ENCODE measurements around the gene SPDEF.

Gene SPDEF

GRCh38 chr6:34562350-34562749 is 6.2 kb upstream of the SPDEF start:
- DNase-seq = no peak

GRCh38 chr6:34561227-34561530 is 5.0 kb upstream of the SPDEF start:
- DNase-seq = no peak

DNA sequence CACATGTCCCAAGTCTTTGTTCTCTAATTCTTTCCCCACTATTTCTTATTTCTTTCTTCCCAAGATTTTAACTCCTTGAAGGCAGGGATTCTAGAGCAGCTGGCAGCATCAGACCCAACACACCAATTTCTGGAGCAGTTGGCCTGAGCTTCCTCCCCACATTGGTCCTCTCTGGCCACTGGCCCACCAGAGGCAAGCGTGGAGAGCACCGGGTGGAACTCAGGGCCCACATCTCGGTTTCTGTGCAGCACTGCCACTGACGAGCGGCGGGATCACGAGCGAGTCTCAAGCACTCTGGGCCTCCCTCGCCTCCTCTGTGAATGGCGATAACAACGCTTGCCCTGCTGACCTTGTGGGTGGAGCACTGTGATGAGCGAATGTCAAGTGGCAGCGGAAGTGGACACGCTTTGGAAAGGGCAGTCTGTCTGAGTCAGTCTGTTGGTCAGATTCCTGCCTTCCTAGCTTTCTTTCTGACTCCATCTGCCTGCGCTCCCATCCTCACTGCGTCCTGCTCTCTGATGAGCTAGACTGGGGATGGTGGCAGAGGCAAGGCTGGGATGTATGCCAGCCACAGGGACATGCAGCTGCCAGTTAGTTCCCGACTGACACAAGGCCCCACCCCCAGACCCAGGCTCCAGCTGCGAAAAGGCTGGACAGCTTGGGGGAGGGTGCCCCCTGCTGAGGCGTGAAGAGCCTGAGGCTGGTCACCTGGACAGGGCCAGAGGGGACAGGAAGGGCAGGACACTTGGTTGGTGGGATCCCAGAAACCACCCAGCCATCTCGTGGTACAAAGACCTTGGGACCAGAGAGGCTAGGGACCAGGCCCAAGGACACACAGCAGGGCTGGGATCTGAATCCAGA is 4.5 kb upstream of the SPDEF start:
- DNase-seq = no peak

DNA sequence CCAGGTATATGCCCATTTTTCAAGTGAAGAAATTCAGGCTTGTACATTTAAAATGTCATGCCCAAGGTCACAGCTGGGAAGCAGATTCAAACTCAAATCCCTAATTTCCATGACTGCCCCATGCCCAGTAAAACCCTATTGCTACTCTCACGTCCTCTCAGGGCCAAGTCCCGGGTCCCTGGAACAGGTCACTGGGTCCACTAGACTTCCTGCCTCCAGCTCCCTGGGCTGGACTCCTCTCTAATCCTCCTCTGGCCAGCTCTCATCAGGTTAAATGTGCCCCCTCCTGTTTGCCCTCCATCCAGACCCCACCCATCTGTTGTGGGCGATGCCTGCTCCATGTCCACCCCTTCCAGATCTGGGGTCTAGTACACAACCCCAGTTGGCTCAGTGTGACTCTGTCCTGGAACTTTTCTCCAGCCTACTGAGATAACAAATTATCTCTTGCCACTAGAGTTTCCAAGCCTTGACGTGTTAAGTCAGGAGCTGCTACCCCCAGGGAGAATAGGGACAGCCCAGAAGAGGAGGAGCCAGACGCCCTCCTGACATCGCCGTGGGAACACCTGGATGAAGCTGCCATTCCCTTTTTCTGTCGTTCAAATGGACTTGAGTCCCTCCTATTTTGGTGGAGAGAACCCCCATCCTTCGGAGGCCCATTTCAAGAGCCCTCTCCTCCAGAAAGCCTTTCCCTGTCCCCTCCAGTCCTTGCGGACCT is 3.7 kb upstream of the SPDEF start:
- no peak for DNase-seq

DNA sequence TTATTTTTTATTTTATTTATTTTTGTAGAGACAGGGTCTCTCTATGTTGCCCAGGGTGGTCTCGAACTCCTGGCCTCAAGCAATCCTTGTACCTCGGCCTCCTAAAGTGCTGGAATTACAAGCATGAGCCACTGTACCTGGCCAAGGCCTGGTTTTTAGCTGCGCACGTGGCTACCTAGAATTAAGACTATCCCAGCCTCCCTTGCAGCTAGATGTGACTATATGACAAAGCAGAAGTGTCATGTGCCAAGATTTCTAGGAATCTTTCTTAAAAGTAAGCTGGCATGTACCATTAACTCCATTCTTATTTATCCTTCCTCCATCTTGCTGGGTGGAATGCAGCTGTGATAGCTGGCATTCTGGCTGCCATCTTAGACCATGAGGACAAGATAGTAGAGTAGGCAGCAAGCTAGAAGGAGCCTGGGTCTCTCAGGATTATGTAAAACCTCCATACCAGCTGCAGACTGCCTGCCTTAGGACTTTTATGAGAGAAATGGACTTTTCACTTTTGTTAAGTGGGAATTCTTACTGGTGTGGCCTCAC is 2.1 kb upstream of the SPDEF start:
- no peak for DNase-seq

DNA sequence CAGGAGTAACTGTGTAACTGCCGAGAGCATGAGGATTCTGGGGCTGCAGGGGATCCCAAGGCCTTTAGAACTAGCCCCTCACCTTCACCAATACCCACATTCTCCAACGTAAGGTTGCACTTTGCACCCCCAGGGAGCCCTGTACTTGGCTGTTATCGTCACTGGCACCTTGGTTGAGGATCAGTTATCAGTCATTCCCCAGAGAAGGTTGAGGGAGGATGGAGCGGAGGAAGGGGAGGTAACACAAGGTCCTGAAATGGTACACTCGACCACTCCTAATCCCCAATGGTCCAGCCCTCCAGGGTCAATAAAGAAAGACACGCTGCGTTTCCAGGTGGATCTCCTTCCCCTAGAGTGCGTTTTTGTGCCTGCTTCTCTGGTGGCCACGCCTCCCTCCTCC is 1.1 kb upstream of the SPDEF start:
- DNase-seq = no peak

GRCh38 chr6:34556493-34556892 is 364 bp upstream of the SPDEF start:
- DNase-seq = no peak

- DNase-seq = no peak
Measured at GRCh38 chr6:34555328-34555727, 801 bp downstream of the SPDEF start.

- DNase-seq = no peak
Measured at GRCh38 chr6:34555007-34555322, 1.2 kb downstream of the SPDEF start.

- DNase-seq = no peak
Measured at GRCh38 chr6:34554291-34555006, 1.7 kb downstream of the SPDEF start.

DNA sequence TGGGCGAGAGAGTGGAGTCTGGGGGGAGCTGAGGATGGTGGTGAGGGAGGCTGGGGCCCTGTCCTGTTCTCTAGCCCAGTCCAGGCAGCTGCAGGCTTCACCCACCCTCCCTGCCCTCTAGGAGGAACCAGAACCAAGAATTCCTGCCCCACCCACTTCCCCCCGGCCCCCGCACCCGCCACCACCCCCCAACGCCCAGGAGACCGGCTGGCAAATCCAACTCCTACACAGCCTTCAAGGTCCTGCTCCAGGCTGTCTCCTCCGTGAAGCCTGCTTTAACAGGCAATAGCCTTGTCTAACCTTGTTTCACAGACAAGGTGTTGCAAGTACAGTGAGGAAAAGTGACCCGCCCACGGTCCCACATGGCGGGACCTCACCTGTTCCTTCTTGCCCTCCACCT is 2.4 kb downstream of the SPDEF start:
- no peak for DNase-seq

- DNase-seq = no peak
Measured at GRCh38 chr6:34553146-34553545, 3.0 kb downstream of the SPDEF start.

- no peak for DNase-seq
Measured at GRCh38 chr6:34552620-34553019, 3.5 kb downstream of the SPDEF start.

DNA sequence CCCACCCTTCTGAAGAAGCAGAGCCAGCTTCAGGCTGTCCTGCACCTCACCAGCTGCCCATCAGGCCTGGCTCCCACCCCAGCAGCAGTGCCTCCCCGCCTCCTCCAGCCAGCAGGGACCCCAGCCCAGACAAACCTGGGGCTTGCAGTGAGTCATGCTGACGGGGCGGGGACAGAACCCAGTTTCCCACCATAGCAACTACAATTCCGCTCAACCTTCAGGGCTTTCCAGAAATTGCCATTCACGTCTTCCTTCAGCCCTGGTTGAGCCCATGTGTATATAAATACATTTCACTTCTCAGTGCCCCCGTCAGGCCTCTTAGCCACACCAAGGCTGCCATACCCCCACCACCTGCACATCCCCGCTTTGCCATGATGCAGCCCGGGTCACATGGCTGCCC is 4.4 kb downstream of the SPDEF start:
- DNase-seq = no peak

GRCh38 chr6:34549804-34550202 is 6.3 kb downstream of the SPDEF start:
- DNase-seq = no peak

DNA sequence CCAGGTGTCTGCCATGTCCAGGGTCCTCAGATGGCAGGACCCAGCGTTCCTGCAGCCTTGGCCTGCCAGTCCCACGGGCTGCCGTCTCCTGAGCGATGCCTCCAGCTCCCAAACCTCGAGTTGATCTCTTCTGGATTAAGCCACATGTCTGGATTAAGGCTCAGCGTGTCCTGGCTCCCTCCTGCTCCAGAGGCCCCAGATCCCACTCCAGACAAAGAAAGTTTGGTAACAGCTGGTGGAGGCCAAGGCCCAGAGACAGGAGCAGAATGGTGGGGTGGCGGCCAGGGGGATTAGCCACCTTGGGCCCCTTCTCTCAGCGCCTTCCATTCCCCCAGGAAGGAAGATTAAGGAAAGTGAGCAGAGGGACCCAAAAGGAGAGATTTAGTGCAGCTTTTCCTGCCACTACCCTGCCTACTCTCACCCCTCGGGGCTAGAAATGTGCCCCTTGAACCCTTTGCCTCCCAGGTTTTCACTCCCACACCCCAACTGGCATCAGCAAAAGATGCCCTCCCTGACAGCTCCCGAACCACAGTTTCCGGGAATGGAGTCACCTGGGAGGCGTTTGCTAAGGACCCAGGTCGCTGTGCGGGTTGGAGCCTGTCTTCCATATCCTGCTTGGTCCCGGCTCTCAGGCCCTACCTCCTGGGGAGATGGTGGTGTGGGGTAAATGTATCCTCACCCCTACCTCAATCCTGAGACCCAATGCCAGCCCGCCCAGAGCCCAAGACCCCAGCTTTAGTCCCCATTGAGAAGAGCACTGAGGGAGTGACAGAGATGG is 6.9 kb downstream of the SPDEF start:
- DNase-seq = no peak

DNA sequence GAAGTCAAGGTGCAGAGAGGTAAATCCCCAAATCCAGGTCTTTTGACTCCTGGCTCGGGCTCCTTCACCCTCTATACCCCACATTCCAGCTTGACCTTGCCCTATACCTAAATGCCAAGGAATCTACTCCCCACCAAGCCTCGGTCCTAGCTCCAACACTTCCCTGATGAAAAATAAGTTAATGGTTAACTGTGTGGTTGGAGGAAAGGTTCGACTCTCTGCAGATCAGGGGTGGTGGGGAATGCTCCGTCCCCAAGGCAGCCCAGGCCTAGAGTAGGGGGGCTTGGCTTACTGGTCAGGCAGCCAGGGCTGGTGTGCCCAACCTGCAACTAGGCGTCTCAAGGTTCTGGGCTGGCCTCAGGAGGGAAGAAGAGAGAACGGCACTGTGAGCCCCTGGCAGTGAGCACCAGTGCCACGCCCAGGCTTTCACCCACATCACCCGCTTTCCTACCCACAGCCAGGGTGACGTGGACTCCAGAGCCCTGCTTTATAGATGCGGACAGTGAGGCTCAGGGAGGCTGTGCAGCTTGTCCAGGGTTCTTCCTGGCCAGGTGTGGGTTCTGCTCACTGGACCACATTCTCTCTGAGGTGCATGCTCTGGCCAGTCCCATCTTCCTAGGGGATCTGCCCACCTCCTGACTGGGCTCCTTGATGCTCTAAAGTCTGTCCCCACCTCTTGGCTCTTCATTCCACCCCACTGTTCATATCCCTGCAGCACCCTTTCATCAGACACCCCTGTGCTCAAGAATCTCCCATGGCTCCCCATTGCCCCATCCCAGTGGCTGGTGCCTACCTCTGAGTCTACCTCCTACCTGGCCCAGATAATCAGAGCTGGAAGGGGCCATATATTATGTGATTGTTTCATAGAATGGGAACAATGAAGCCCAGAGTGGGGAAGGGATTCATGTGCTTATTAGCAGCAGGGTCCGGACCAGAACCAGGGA is 8.2 kb downstream of the SPDEF start:
- no peak for DNase-seq

DNA sequence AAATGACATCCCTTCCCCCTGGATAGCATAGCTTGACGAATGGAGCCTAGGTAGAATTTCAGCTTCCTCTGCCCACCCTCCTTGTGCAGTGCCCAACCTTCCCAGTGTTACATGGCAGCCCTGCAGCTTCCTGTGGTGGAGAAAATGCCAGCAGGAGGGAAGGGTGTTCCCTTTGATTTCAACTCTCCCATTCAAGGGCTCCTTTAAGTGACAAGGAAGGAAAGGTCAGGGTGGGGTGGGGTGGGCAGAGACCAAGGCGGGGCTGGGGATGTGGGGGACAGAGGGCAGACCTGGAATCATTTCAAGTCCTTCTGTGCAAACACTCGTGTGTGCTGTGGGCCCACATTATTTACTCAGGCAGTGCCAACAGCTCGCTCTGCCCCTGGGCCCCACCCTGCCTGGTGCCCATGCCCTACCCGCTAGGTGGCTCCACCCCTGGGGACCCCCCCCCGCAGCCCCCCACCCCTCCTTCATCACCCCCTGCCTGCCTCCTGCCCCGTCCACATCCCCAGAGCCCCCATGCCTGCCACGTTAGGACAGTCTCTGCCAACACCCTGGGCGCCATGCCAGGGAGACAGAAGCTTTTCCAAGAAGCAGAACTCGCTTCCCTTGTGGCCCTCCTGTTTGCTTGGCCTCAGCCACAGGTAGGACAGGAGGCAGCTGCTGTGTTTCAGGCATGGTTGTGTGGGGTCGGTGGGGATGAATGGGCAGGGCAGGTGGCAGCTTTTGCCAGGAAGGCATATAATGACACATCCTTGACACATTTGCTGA is 9.4 kb downstream of the SPDEF start:
- DNase-seq = no peak

DNA sequence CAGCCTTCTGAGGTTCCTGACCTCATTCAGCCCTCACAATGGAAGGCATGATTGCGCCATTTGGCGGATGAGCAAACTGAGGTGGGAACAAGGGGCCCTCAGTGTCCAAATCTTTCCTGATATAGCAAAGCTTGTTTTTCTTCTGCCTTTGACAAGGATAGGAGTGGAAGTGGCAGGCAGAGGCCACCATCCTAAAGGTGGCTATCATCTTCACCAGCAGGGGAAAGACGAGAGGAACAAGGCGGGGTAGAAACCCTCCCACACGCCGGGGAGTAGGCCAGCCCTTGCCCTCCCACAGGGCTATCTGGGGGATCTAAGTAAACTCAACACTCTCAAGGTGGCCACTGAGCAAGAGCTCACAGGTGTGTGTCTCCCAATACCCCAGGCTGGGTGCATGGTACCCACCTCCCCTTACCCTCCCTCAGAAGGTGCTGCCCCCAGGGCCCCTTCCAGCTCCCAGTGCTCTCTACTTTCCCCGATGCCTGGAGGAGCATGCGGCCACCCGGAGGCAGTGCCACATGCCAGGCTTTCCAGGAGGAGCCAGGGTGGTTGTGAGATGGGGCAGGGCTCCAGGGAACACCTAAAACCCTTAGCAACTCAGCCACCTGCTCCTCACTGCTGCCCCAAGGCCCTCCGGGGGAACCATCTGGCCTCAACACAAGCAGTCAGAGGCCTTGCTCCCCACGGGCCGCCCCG is 11.2 kb downstream of the SPDEF start:
- DNase-seq = no peak

- DNase-seq = no peak
Measured at GRCh38 chr6:34544052-34544604, 12.0 kb downstream of the SPDEF start.

All from activated CD8-positive, alpha-beta memory T cell treated with anti-CD3 and anti-CD28 coated beads, Interleukin-2, amount 50 U/mL, for 4 hours (primary cell).